ENCODE measurements around the gene PGGHG.

PGGHG gene

GRCh38 chr11:296171-297050 lies 7.5 kb downstream of the PGGHG start:
- no peaks in the 10 kb centered on the region for H3K4me1 ChIP-seq (ENCODE audit: control insufficient read depth in 1 of 2, insufficient read depth in 2 of 2, low read length in 2 of 2)
- no peaks in the 10 kb centered on the region for H3K27me3 ChIP-seq (ENCODE audit: low read depth, low read length)
- H3K36me3 ChIP-seq (ENCODE audit: control insufficient read depth in 1 of 2, insufficient read depth in 2 of 2, low read length in 2 of 2) = peaks cover 0 to 10% of the 10 kb centered on the region in 2 donors
- H3K4me3 ChIP-seq (ENCODE audit: low read depth in 1 of 2, low read length in 2 of 2) = no peak overlapping the region
- H3K27ac ChIP-seq (ENCODE audit: low read length) = no peak overlapping the region
- no peaks in the 10 kb centered on the region for H3K9me3 ChIP-seq (ENCODE audit: control insufficient read depth in 1 of 2, low read length in 2 of 2)

GRCh38 chr11:297051-297585 lies 8.2 kb downstream of the PGGHG start:
- Histone ChIP-seq H3K9me3 (ENCODE audit: control insufficient read depth in 1 of 2, low read length in 2 of 2) (no peaks in the 10 kb centered on the region), H3K36me3 (ENCODE audit: control insufficient read depth in 1 of 2, insufficient read depth in 2 of 2, low read length in 2 of 2) (peaks cover 0 to 10% of the 10 kb centered on the region in 2 donors), H3K27ac (ENCODE audit: low read length) (no peak overlapping the region), H3K27me3 (ENCODE audit: low read depth, low read length) (no peaks in the 10 kb centered on the region), H3K4me1 (ENCODE audit: control insufficient read depth in 1 of 2, insufficient read depth in 2 of 2, low read length in 2 of 2) (no peaks in the 10 kb centered on the region), H3K4me3 (ENCODE audit: low read depth in 1 of 2, low read length in 2 of 2) (no peak overlapping the region)

- H3K27ac ChIP-seq (ENCODE audit: low read length) = no peak overlapping the region
- no peaks in the 10 kb centered on the region for H3K27me3 ChIP-seq (ENCODE audit: low read depth, low read length)
- no peak overlapping the region for H3K4me3 ChIP-seq (ENCODE audit: low read depth in 1 of 2, low read length in 2 of 2)
Observed at GRCh38 chr11:297586-298405, 8.9 kb downstream of the PGGHG start.

GRCh38 chr11:298406-299065 lies 9.6 kb downstream of the PGGHG start:
- H3K27ac ChIP-seq (ENCODE audit: low read length) = no peak overlapping the region

More at GRCh38 chr11:297586-298405, 8.9 kb downstream of the PGGHG start:
- H3K9me3 ChIP-seq (ENCODE audit: control insufficient read depth in 1 of 2, low read length in 2 of 2) = no peaks in the 10 kb centered on the region
- peaks cover 0 to 10% of the 10 kb centered on the region in 2 donors for H3K36me3 ChIP-seq (ENCODE audit: control insufficient read depth in 1 of 2, insufficient read depth in 2 of 2, low read length in 2 of 2)
- no peaks in the 10 kb centered on the region for H3K4me1 ChIP-seq (ENCODE audit: control insufficient read depth in 1 of 2, insufficient read depth in 2 of 2, low read length in 2 of 2)

GRCh38 chr11:299081-299891 lies 10.4 kb downstream of the PGGHG start, which contains the start of gene IFITM5:
IFITM5 (minus strand) TSS chr11:299526; CDS start chr11:299490, 36 bp downstream.
- Histone ChIP-seq H3K27me3 (ENCODE audit: low read depth, low read length) (no peaks in the 10 kb centered on the region), H3K4me3 (ENCODE audit: low read depth in 1 of 2, low read length in 2 of 2) (no peak within 1 kb of the TSS), H3K4me1 (ENCODE audit: control insufficient read depth in 1 of 2, insufficient read depth in 2 of 2, low read length in 2 of 2) (peaks cover 0 to under 1% of the 10 kb centered on the region in 2 donors), H3K9me3 (ENCODE audit: control insufficient read depth in 1 of 2, low read length in 2 of 2) (no peaks in the 10 kb centered on the region), H3K36me3 (ENCODE audit: control insufficient read depth in 1 of 2, insufficient read depth in 2 of 2, low read length in 2 of 2) (no peaks in the 10 kb centered on the region), H3K27ac (ENCODE audit: low read length) (no peak within 1 kb of the TSS)

More at GRCh38 chr11:298406-299065, 9.6 kb downstream of the PGGHG start:
- Histone ChIP-seq H3K4me3 (ENCODE audit: low read depth in 1 of 2, low read length in 2 of 2) (no peak overlapping the region), H3K4me1 (ENCODE audit: control insufficient read depth in 1 of 2, insufficient read depth in 2 of 2, low read length in 2 of 2) (no peaks in the 10 kb centered on the region), H3K36me3 (ENCODE audit: control insufficient read depth in 1 of 2, insufficient read depth in 2 of 2, low read length in 2 of 2) (peaks cover 0 to 6% of the 10 kb centered on the region in 2 donors), H3K27me3 (ENCODE audit: low read depth, low read length) (no peaks in the 10 kb centered on the region), H3K9me3 (ENCODE audit: control insufficient read depth in 1 of 2, low read length in 2 of 2) (no peaks in the 10 kb centered on the region)

- H3K27me3 ChIP-seq (ENCODE audit: low read depth, low read length) = no peaks in the 10 kb centered on the region
- H3K9me3 ChIP-seq (ENCODE audit: control insufficient read depth in 1 of 2, low read length in 2 of 2) = no peaks in the 10 kb centered on the region
- no peak overlapping the region for H3K4me3 ChIP-seq (ENCODE audit: low read depth in 1 of 2, low read length in 2 of 2)
- no peak overlapping the region for H3K27ac ChIP-seq (ENCODE audit: low read length)
- peaks cover 0 to 8% of the 10 kb centered on the region in 2 donors for H3K4me1 ChIP-seq (ENCODE audit: control insufficient read depth in 1 of 2, insufficient read depth in 2 of 2, low read length in 2 of 2)
- no peaks in the 10 kb centered on the region for H3K36me3 ChIP-seq (ENCODE audit: control insufficient read depth in 1 of 2, insufficient read depth in 2 of 2, low read length in 2 of 2)
Observed at GRCh38 chr11:299951-300735, 11.2 kb downstream of the PGGHG start.

GRCh38 chr11:303363-303762 lies 14.4 kb downstream of the PGGHG start:
- Histone ChIP-seq H3K9me3 (ENCODE audit: control insufficient read depth in 1 of 2, low read length in 2 of 2) (no peaks in the 10 kb centered on the region), H3K27me3 (ENCODE audit: low read depth, low read length) (no peaks in the 10 kb centered on the region), H3K4me1 (ENCODE audit: control insufficient read depth in 1 of 2, insufficient read depth in 2 of 2, low read length in 2 of 2) (peaks cover 7 to 12% of the 10 kb centered on the region in 2 donors), H3K27ac (ENCODE audit: low read length) (no peak overlapping the region), H3K36me3 (ENCODE audit: control insufficient read depth in 1 of 2, insufficient read depth in 2 of 2, low read length in 2 of 2) (no peaks in the 10 kb centered on the region), H3K4me3 (ENCODE audit: low read depth in 1 of 2, low read length in 2 of 2) (no peak overlapping the region)

- H3K9me3 ChIP-seq (ENCODE audit: control insufficient read depth in 1 of 2, low read length in 2 of 2) = no peaks in the 10 kb centered on the region
- H3K36me3 ChIP-seq (ENCODE audit: control insufficient read depth in 1 of 2, insufficient read depth in 2 of 2, low read length in 2 of 2) = no peaks in the 10 kb centered on the region
- H3K4me3 ChIP-seq (ENCODE audit: low read depth in 1 of 2, low read length in 2 of 2) = no peak overlapping the region
- H3K4me1 ChIP-seq (ENCODE audit: control insufficient read depth in 1 of 2, insufficient read depth in 2 of 2, low read length in 2 of 2) = peaks cover 7 to 13% of the 10 kb centered on the region in 2 donors
- no peaks in the 10 kb centered on the region for H3K27me3 ChIP-seq (ENCODE audit: low read depth, low read length)
- no peak overlapping the region for H3K27ac ChIP-seq (ENCODE audit: low read length)
Observed at GRCh38 chr11:304061-304506, 15.2 kb downstream of the PGGHG start.

- Histone ChIP-seq H3K4me1 (ENCODE audit: control insufficient read depth in 1 of 2, insufficient read depth in 2 of 2, low read length in 2 of 2) (peaks cover 7 to 19% of the 10 kb centered on the region in 2 donors), H3K9me3 (ENCODE audit: control insufficient read depth in 1 of 2, low read length in 2 of 2) (no peaks in the 10 kb centered on the region), H3K36me3 (ENCODE audit: control insufficient read depth in 1 of 2, insufficient read depth in 2 of 2, low read length in 2 of 2) (no peaks in the 10 kb centered on the region), H3K4me3 (ENCODE audit: low read depth in 1 of 2, low read length in 2 of 2) (no peak overlapping the region), H3K27ac (ENCODE audit: low read length) (no peak overlapping the region), H3K27me3 (ENCODE audit: low read depth, low read length) (no peaks in the 10 kb centered on the region)
Observed at GRCh38 chr11:304915-305843, 16.3 kb downstream of the PGGHG start.
